H9 (cell line): ENCODE results near the gene ACKR4. TPM values are rescaled to one million over a fixed set of nuclear protein-coding genes. Genes with fewer than 3 reads are reported as not detected.

Experiments used
- DNase-seq: peaks from one replicate; pipeline ENCODE4 v3.0.0-alpha.2; 2017
- H2AFZ ChIP-seq: one replicate; pipeline ENCODE4 v1.6.1; 2013; ENCODE audit warnings: mild to moderate bottlenecking, low read length, control low read depth, moderate library complexity
- H2AK5ac ChIP-seq: 2 replicates; pipeline ENCODE4 v1.6.1; 2013; ENCODE audit warnings: low read length, control low read depth, mixed read lengths; ENCODE audit not compliant: insufficient read length
- H2BK120ac ChIP-seq: one replicate; pipeline ENCODE4 v1.6.1; 2013; ENCODE audit warnings: low read depth, mild to moderate bottlenecking, low read length, control low read depth, inconsistent platforms; ENCODE audit not compliant: poor library complexity, severe bottlenecking
- H2BK12ac ChIP-seq: 2 replicates; pipeline ENCODE4 v1.6.1; 2013; ENCODE audit warnings: low read length, control low read depth, mixed read lengths, low read depth; ENCODE audit not compliant: insufficient read length
- H2BK15ac ChIP-seq: 2 replicates; pipeline ENCODE4 v1.6.1; 2013; ENCODE audit warnings: low read depth, low read length, control low read depth
- H2BK20ac ChIP-seq: one replicate; pipeline ENCODE4 v1.6.1; 2013; ENCODE audit warnings: low read depth, mild to moderate bottlenecking, low read length, control low read depth, inconsistent platforms; ENCODE audit not compliant: poor library complexity, severe bottlenecking
- H2BK5ac ChIP-seq: 2 replicates; pipeline ENCODE4 v1.6.1; 2013; ENCODE audit warnings: low read length, control low read depth, mixed read lengths; ENCODE audit not compliant: insufficient read length
- H3K14ac ChIP-seq: 2 replicates; pipeline ENCODE4 v1.6.1; 2013; ENCODE audit warnings: low read length, control low read depth; ENCODE audit not compliant: insufficient read depth
- H3K18ac ChIP-seq: 2 replicates; pipeline ENCODE4 v1.6.1; 2013; ENCODE audit warnings: low read depth, mild to moderate bottlenecking, mixed read lengths, low read length, control low read depth; ENCODE audit not compliant: insufficient read length
- H3K23ac ChIP-seq: 2 replicates; pipeline ENCODE4 v1.6.1; 2013; ENCODE audit warnings: low read length, control low read depth, mixed read lengths, low read depth; ENCODE audit not compliant: insufficient read length
- H3K23me2 ChIP-seq: 2 replicates; pipeline ENCODE4 v1.6.1; 2013; ENCODE audit warnings: low read depth, mild to moderate bottlenecking, mixed read lengths, low read length, control low read depth; ENCODE audit not compliant: insufficient read length, poor library complexity, severe bottlenecking
- H3K27ac ChIP-seq: 2 replicates; pipeline ENCODE4 v1.5.1; 2013; ENCODE audit warnings: low read length, control low read depth, mixed read lengths, low read depth; ENCODE audit not compliant: insufficient read length
- H3K27me3 ChIP-seq: 2 replicates; pipeline ENCODE4 v1.6.1; 2013; ENCODE audit warnings: low read length, control low read depth, inconsistent platforms; ENCODE audit not compliant: insufficient read depth
- H3K4ac ChIP-seq: 2 replicates; pipeline ENCODE4 v1.6.1; 2013; ENCODE audit warnings: low read depth, mild to moderate bottlenecking, control low read depth, inconsistent platforms, low read length, moderate library complexity
- H3K4me1 ChIP-seq: 2 replicates; pipeline ENCODE4 v1.6.1; 2013; ENCODE audit warnings: low read length, control low read depth, inconsistent platforms; ENCODE audit not compliant: insufficient read depth
- H3K4me2 ChIP-seq: 2 replicates; pipeline ENCODE4 v1.6.1; 2013; ENCODE audit warnings: low read length, control low read depth, mixed read lengths; ENCODE audit not compliant: insufficient read length, insufficient read depth
- H3K56ac ChIP-seq: 2 replicates; pipeline ENCODE4 v1.6.1; 2013; ENCODE audit warnings: low read depth, mild to moderate bottlenecking, mixed read lengths, low read length, control low read depth; ENCODE audit not compliant: insufficient read length
- H3K79me1 ChIP-seq: 2 replicates; pipeline ENCODE4 v1.6.1; 2013; ENCODE audit warnings: low read depth, mild to moderate bottlenecking, moderate library complexity, low read length, control low read depth, inconsistent platforms; ENCODE audit not compliant: insufficient read depth, poor library complexity, severe bottlenecking
- H3K79me2 ChIP-seq: 2 replicates; pipeline ENCODE4 v1.6.1; 2013; ENCODE audit warnings: low read length, control low read depth, inconsistent platforms; ENCODE audit not compliant: insufficient read depth
- H3K9ac ChIP-seq: 2 replicates; pipeline ENCODE4 v1.6.1; 2013; ENCODE audit warnings: low read length, control low read depth, mixed read lengths; ENCODE audit not compliant: insufficient read length; ENCODE audit errors: extremely low read depth
- H3K9me3 ChIP-seq: one replicate; pipeline ENCODE4 v1.6.1; 2013; ENCODE audit warnings: low read depth, low read length, inconsistent platforms; ENCODE audit not compliant: control insufficient read depth
- H3T11ph ChIP-seq: one replicate; pipeline ENCODE4 v1.6.1; 2013; ENCODE audit warnings: mild to moderate bottlenecking, low read length, control low read depth, inconsistent platforms
- H4K20me1 ChIP-seq: one replicate; pipeline ENCODE4 v1.6.1; 2013; ENCODE audit not compliant: control insufficient read depth, insufficient read length, insufficient read depth
- H4K5ac ChIP-seq: 2 replicates; pipeline ENCODE4 v1.6.1; 2013; ENCODE audit warnings: low read depth, mild to moderate bottlenecking, mixed read lengths, low read length, control low read depth; ENCODE audit not compliant: insufficient read length
- H4K8ac ChIP-seq: replicated peaks from 2 replicates; pipeline ENCODE4 v1.6.1; 2013; ENCODE audit warnings: low read length, control low read depth, mixed read lengths, low read depth; ENCODE audit not compliant: insufficient read length
- H4K91ac ChIP-seq: 2 replicates; pipeline ENCODE4 v1.6.1; 2013; ENCODE audit warnings: low read depth, mild to moderate bottlenecking, moderate library complexity, mixed read lengths, low read length, control low read depth; ENCODE audit not compliant: insufficient read length
- H3K27ac Mint-ChIP-seq, 3 experiments: 2 replicates in 2 of 3; 3 replicates in 1 of 3; pipeline ENCODE4 v1.8.0; 2020 to 2021; ENCODE audit warnings: mixed read lengths in 3 of 3, mild to moderate bottlenecking in 1 of 3, moderate library complexity in 1 of 3
- H3K27me3 Mint-ChIP-seq: 2 replicates; pipeline ENCODE4 v1.8.0; 2021; ENCODE audit warnings: low read depth, mild to moderate bottlenecking, moderate library complexity, mixed read lengths
- H3K36me3 Mint-ChIP-seq, 3 experiments: 2 replicates in 2 of 3; 3 replicates in 1 of 3; pipeline ENCODE4 v1.8.0; 2020 to 2021; ENCODE audit warnings: low read depth in 3 of 3, mixed read lengths in 3 of 3; ENCODE audit not compliant: insufficient read depth in 1 of 3
- H3K4me1 Mint-ChIP-seq, 2 experiments: 2 replicates each; pipeline ENCODE4 v1.8.0; 2020; ENCODE audit warnings: mixed read lengths in 2 of 2
- H3K4me3 Mint-ChIP-seq, 2 experiments: 2 replicates in 1 of 2; 3 replicates in 1 of 2; pipeline ENCODE4 v1.8.0; 2020 to 2021; ENCODE audit warnings: mild to moderate bottlenecking in 2 of 2, mixed read lengths in 2 of 2, moderate library complexity in 1 of 2
- H3K9me3 Mint-ChIP-seq, 2 experiments: 2 replicates in 1 of 2; 3 replicates in 1 of 2; pipeline ENCODE4 v1.8.0; 2020; ENCODE audit warnings: mild to moderate bottlenecking in 2 of 2, mixed read lengths in 2 of 2, moderate library complexity in 1 of 2
- CTCF ChIP-seq: fragments of 200-600 bp; sonication (generic); conservative IDR thresholded peaks from 3 replicates; pipeline ENCODE4 v1.8.0; 2021; ENCODE audit warnings: antibody characterized with exemption, mild to moderate bottlenecking
- WGBS: extraction: QIAGEN DNeasy Blood & Tissue Kit; methylation state at CpG from one replicate; pipeline ENCODE4 v1.1.7; 2013; ENCODE audit warnings: missing lambda C conversion rate, low lambda C conversion rate, mixed read lengths; ENCODE audit not compliant: insufficient read length; ENCODE audit errors: extremely low coverage; 5-methylcytosine and 5-hydroxymethylcytosine counted together
- total RNA-seq: library from RNA; stranded (reverse); gene quantifications from 2 replicates; pipeline ENCODE4 v1.2.1, GENCODE V29; 2021

ACKR4 gene
- total RNA-seq, 1 experiment from 2014 or later: not detected

GRCh38 chr3:132645058-132645457 is 48.0 kb downstream of the ACKR4 start:
- Mint-ChIP-seq H3K36me3 (peaks cover 0 to 4% (median 0%) of the 10 kb centered on the region in 3 experiments; a peak in 1 of 7 replicates), H3K9me3 (no peaks in the 10 kb centered on the region)

More at GRCh38 chr3:132645058-132645457, 48.0 kb downstream of the ACKR4 start:
- Histone ChIP-seq H3K27ac (no peak overlapping the region), H2BK120ac (no peak overlapping the region), H3K4ac (no peak overlapping the region), H2BK20ac (no peak overlapping the region), H4K8ac (no peak overlapping the region), H2BK12ac (no peak overlapping the region), H3K23ac (no peak overlapping the region), H4K91ac (no peak overlapping the region), H3K27me3 (no peaks in the 10 kb centered on the region), H3K18ac (no peak overlapping the region), H2BK15ac (no peak overlapping the region), H3K4me2 (no peak overlapping the region), H3K23me2 (no peaks in the 10 kb centered on the region), H2BK5ac (no peak overlapping the region), H3K9me3 (no peaks in the 10 kb centered on the region), H3K79me2 (no peaks in the 10 kb centered on the region), H3K56ac (no peak overlapping the region), H2AFZ (no peak overlapping the region), H3K14ac (no peak overlapping the region), H3K9ac (no peak overlapping the region), H4K5ac (no peak overlapping the region), H2AK5ac (no peak overlapping the region), H3T11ph (no peak overlapping the region), H4K20me1 (no peaks in the 10 kb centered on the region), H3K4me1 (no peaks in the 10 kb centered on the region), H3K79me1 (no peaks in the 10 kb centered on the region)
- no CpG with 5 or more reads among the region's 1 CpG for WGBS
- no peak for DNase-seq
- Mint-ChIP-seq H3K4me3 (no peak overlapping the region), H3K27me3 (no peaks in the 10 kb centered on the region), H3K4me1 (no peaks in the 10 kb centered on the region), H3K27ac (no peak overlapping the region)
- no peak for TF ChIP-seq CTCF
